WTC11 (cell line): ENCODE results near the gene UMOD. TPM values are rescaled to one million over a fixed set of nuclear protein-coding genes. Genes with fewer than 3 reads are reported as not detected.

Source experiments
- ATAC-seq: fragments of 200-7000 bp; cut with Tn5 transposase; 2 replicates; pipeline ENCODE4 v1.10.0; 2021; ENCODE audit warnings: mild to moderate bottlenecking, moderate library complexity
- CTCF ChIA-PET: fragments of 300-600 bp; sonication (Branson Sonifier 250); formaldehyde crosslinking; loops from one replicate; lab custom pipeline; 2021; ENCODE audit warnings: antibody characterized with exemption; lab: Charles Lee
- POLR2A ChIA-PET: fragments of 350-600 bp; sonication (Branson Sonifier 250); formaldehyde crosslinking; loops from one replicate; lab custom pipeline; 2021; ENCODE audit warnings: antibody characterized with exemption; lab: Charles Lee
- DNase-seq: peaks from one replicate; pipeline ENCODE4 v3.0.0; 2021; ENCODE audit warnings: low spot score
- H3K27ac Mint-ChIP-seq: 2 replicates; pipeline ENCODE4 v1.8.0; 2021; ENCODE audit warnings: mixed read lengths
- H3K27me3 Mint-ChIP-seq: 2 replicates; pipeline ENCODE4 v1.8.0; 2021; ENCODE audit warnings: low read depth, mild to moderate bottlenecking, moderate library complexity, mixed read lengths
- H3K36me3 Mint-ChIP-seq: 2 replicates; pipeline ENCODE4 v1.8.0; 2021; ENCODE audit warnings: mixed read lengths
- H3K4me1 Mint-ChIP-seq: 2 replicates; pipeline ENCODE4 v1.8.0; 2022; ENCODE audit warnings: mixed read lengths
- H3K4me3 Mint-ChIP-seq: 2 replicates; pipeline ENCODE4 v1.8.0; 2021; ENCODE audit warnings: mild to moderate bottlenecking, moderate library complexity, mixed read lengths
- H3K9me3 Mint-ChIP-seq: 2 replicates; pipeline ENCODE4 v1.8.0; 2021; ENCODE audit warnings: mixed read lengths
- ATF1 ChIP-seq: sonication (generic); formaldehyde crosslinking; IDR thresholded peaks from 2 replicates; pipeline ENCODE4 v1.8.1; 2023; ENCODE audit warnings: mild to moderate bottlenecking, moderate library complexity, missing genetic modification reagents
- CBFB ChIP-seq: sonication (generic); formaldehyde crosslinking; IDR thresholded peaks from 2 replicates; pipeline ENCODE4 v1.8.1; 2022; ENCODE audit warnings: mild to moderate bottlenecking, low read depth, missing genetic modification reagents
- EMX1 ChIP-seq: fragments of 250-450 bp; sonication (Bioruptor Pico); IDR thresholded peaks from 2 replicates; pipeline ENCODE4 v1.8.0; 2021; ENCODE audit warnings: mild to moderate bottlenecking
- ETV6 ChIP-seq: sonication (generic); formaldehyde crosslinking; IDR thresholded peaks from 2 replicates; pipeline ENCODE4 v1.8.1; 2022; ENCODE audit warnings: mild to moderate bottlenecking, missing genetic modification reagents
- FOXJ3 ChIP-seq: sonication (generic); formaldehyde crosslinking; IDR thresholded peaks from 2 replicates; pipeline ENCODE4 v1.9.0; 2021; ENCODE audit warnings: missing genetic modification reagents, mild to moderate bottlenecking, borderline replicate concordance
- GABPB1 ChIP-seq: sonication (generic); formaldehyde crosslinking; IDR thresholded peaks from 2 replicates; pipeline ENCODE4 v1.8.1; 2023; ENCODE audit warnings: mild to moderate bottlenecking, missing genetic modification reagents
- HMGA2 ChIP-seq: fragments of 250-450 bp; sonication (Bioruptor Pico); IDR thresholded peaks from 2 replicates; pipeline ENCODE4 v1.4.0; 2021; ENCODE audit warnings: mild to moderate bottlenecking, moderate library complexity
- JAZF1 ChIP-seq: fragments of 250-450 bp; sonication (Bioruptor Pico); IDR thresholded peaks from 2 replicates; pipeline ENCODE4 v1.9.0; 2021; ENCODE audit warnings: moderate library complexity, mild to moderate bottlenecking, inconsistent platforms
- JUN ChIP-seq: sonication (generic); formaldehyde crosslinking; IDR thresholded peaks from 2 replicates; pipeline ENCODE4 v1.8.0; 2023; ENCODE audit warnings: mild to moderate bottlenecking, missing genetic modification reagents
- MXD4 ChIP-seq: fragments of 250-450 bp; sonication (Bioruptor Pico); IDR thresholded peaks from 2 replicates; pipeline ENCODE4 v1.8.0; 2021; ENCODE audit warnings: mild to moderate bottlenecking, moderate library complexity, borderline replicate concordance
- MYBL2 ChIP-seq: sonication (generic); formaldehyde crosslinking; IDR thresholded peaks from 2 replicates; pipeline ENCODE4 v1.8.1; 2023; ENCODE audit warnings: mild to moderate bottlenecking, moderate library complexity, missing genetic modification reagents
- NFATC4 ChIP-seq: fragments of 250-450 bp; sonication (Bioruptor Pico); IDR thresholded peaks from 2 replicates; pipeline ENCODE4 v1.9.0; 2021; ENCODE audit warnings: mild to moderate bottlenecking
- NFE2L1 ChIP-seq: sonication (generic); formaldehyde crosslinking; IDR thresholded peaks from 2 replicates; pipeline ENCODE4 v1.8.1; 2023; ENCODE audit warnings: missing genetic modification reagents
- PRRX2 ChIP-seq: fragments of 250-450 bp; sonication (Bioruptor Pico); IDR thresholded peaks from 2 replicates; pipeline ENCODE4 v1.8.0; 2021; ENCODE audit warnings: mild to moderate bottlenecking
- RELA ChIP-seq: sonication (generic); formaldehyde crosslinking; IDR thresholded peaks from 2 replicates; pipeline ENCODE4 v1.8.1; 2022; ENCODE audit warnings: missing genetic modification reagents, mild to moderate bottlenecking, borderline replicate concordance
- SMAD4 ChIP-seq: sonication (generic); formaldehyde crosslinking; IDR thresholded peaks from 2 replicates; pipeline ENCODE4 v1.8.0; 2022; ENCODE audit warnings: mild to moderate bottlenecking, missing genetic modification reagents
- SOX15 ChIP-seq: fragments of 250-450 bp; sonication (Bioruptor Pico); IDR thresholded peaks from 2 replicates; pipeline ENCODE4 v1.9.0; 2021; ENCODE audit warnings: mild to moderate bottlenecking
- TCF7 ChIP-seq: sonication (generic); formaldehyde crosslinking; IDR thresholded peaks from 2 replicates; pipeline ENCODE4 v1.8.0; 2022; ENCODE audit warnings: mild to moderate bottlenecking, low read depth, missing genetic modification reagents, moderate library complexity
- TEAD1 ChIP-seq: sonication (generic); formaldehyde crosslinking; IDR thresholded peaks from 2 replicates; pipeline ENCODE4 v1.8.0; 2022; ENCODE audit warnings: mild to moderate bottlenecking, missing genetic modification reagents
- TEAD4 ChIP-seq: sonication (generic); formaldehyde crosslinking; IDR thresholded peaks from 2 replicates; pipeline ENCODE4 v1.8.0; 2022; ENCODE audit warnings: mild to moderate bottlenecking, missing genetic modification reagents
- ZNF121 ChIP-seq: sonication (generic); formaldehyde crosslinking; IDR thresholded peaks from 2 replicates; pipeline ENCODE4 v1.8.0; 2023; ENCODE audit warnings: missing genetic modification reagents
- ZNF232 ChIP-seq: sonication (generic); formaldehyde crosslinking; IDR thresholded peaks from 2 replicates; pipeline ENCODE4 v1.8.0; 2022; ENCODE audit warnings: mild to moderate bottlenecking, missing genetic modification reagents
- total RNA-seq: library from RNA; stranded (reverse); gene quantifications from 3 replicates; pipeline ENCODE4 v1.2.3, GENCODE V29; 2021
- TF ChIP-seq, protein P1 (sequence below): sonication (generic); formaldehyde crosslinking; IDR thresholded peaks from 2 replicates; pipeline ENCODE4 v1.8.1; 2022; ENCODE audit warnings: mild to moderate bottlenecking, moderate library complexity, missing genetic modification reagents
- TF ChIP-seq, protein P2 (sequence below): fragments of 250-450 bp; sonication (Bioruptor Pico); IDR thresholded peaks from 2 replicates; pipeline ENCODE4 v1.9.0; 2021; ENCODE audit warnings: mild to moderate bottlenecking
- TF ChIP-seq, protein P3 (sequence below): sonication (generic); formaldehyde crosslinking; IDR thresholded peaks from 2 replicates; pipeline ENCODE4 v1.8.0; 2022; ENCODE audit warnings: missing genetic modification reagents

Gene UMOD
- total RNA-seq, 1 experiment from 2014 or later: not detected

DNA sequence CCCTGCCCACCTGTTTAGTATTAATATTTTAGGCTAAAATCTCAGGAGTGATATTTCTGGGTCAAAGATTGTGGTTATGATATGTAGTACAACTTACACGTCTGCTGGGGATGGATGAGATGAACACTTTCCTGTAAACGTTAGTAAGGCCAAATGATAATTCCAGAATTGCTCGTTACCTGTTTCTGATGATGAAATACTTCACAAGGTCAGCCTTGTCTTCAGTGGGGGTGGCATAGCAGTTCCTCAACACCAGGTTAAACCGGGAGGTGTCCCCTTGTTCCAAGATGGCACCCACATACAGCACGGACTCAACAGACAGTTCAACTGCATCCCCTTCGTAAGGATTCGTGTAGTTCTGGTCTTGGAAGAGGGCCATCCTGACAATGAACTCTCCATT lies 34.5 kb downstream of the UMOD start (continued):
- TF ChIP-seq, protein P1, sequence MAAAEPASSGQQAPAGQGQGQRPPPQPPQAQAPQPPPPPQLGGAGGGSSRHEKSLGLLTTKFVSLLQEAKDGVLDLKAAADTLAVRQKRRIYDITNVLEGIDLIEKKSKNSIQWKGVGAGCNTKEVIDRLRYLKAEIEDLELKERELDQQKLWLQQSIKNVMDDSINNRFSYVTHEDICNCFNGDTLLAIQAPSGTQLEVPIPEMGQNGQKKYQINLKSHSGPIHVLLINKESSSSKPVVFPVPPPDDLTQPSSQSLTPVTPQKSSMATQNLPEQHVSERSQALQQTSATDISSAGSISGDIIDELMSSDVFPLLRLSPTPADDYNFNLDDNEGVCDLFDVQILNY (CRISPR knock-in tag): no peak
- TF ChIP-seq PRRX2 (no peak), ZNF121 (CRISPR knock-in tag) (no peak), CBFB (CRISPR knock-in tag) (no peak)

DNA sequence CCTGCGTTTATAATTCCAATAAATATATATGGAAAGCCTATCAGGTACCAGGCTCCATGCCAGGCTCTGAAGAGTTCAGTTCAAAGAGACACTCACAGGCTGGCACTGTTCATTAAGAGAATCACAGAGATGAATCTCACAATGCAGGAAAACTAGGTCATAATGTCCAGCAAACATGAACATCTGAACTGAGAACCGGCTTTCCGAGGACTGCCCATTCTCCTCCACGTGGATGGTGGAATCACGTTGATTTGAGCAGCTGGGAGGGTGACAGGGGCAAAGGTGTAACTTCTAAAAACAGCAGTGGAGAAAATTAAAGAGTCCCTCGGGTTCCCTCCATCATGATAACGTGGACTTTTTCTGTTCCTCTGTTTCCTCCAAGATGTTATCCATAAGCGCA lies 35.4 kb downstream of the UMOD start:
- ATAC-seq: no peak
- ChIA-PET CTCF (interaction anchor here (1.4 kb wide), 1 partner anchor 410 kb away, joined by 5 read pairs; no protein-coding TSS in a partner anchor), POLR2A (no interaction called here)
- H3K4me3 Mint-ChIP-seq: no peak overlapping the region
- H3K4me1 Mint-ChIP-seq: peaks cover 10% of the 10 kb centered on the region
- no peaks in the 10 kb centered on the region for H3K27me3 Mint-ChIP-seq
- no peak overlapping the region for H3K27ac Mint-ChIP-seq
- TF ChIP-seq SMAD4 (CRISPR knock-in tag) (no peak), FOXJ3 (CRISPR knock-in tag) (no peak), HMGA2 (CRISPR knock-in tag) (no peak), NFE2L1 (no peak), ETV6 (CRISPR knock-in tag) (no peak), NFATC4 (CRISPR knock-in tag) (no peak), MXD4 (CRISPR knock-in tag) (no peak), EMX1 (CRISPR knock-in tag) (no peak), TEAD1 (CRISPR knock-in tag) (no peak), RELA (CRISPR knock-in tag) (no peak)
- TF ChIP-seq, all 79 proteins: peak for 0
- Mint-ChIP-seq H3K9me3 (peaks cover 10% of the 10 kb centered on the region), H3K36me3 (no peaks in the 10 kb centered on the region)
- DNase-seq: no peak

DNA sequence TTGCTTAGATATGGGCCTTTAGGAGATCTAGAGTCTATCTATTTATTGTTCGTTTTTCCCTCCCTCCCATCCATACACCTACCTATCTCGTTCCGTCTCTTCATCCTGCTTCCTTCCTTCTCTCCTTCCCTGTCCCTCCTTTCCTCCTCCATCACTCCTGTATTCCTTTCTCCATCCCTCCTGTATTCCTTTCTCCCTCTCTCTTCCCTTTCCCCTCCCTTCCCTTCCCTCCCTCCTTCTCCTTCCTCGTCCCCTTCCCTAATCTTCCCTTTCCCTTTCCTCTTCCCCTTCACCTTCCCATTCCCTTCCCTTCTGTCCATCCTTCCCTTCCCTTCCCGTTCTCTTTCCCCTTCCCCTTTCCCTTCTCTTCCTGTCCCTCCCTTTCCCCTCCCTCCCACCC lies 35.8 kb downstream of the UMOD start:
- peaks cover 10% of the 10 kb centered on the region for H3K4me1 Mint-ChIP-seq
- POLR2A ChIA-PET: no interaction called here
- no peaks in the 10 kb centered on the region for H3K27me3 Mint-ChIP-seq
- TF ChIP-seq NFATC4 (CRISPR knock-in tag) (no peak), TCF7 (CRISPR knock-in tag) (no peak), TEAD4 (no peak), JUN (CRISPR knock-in tag) (no peak), ZNF232 (CRISPR knock-in tag) (no peak), ETV6 (CRISPR knock-in tag) (no peak), MYBL2 (CRISPR knock-in tag) (no peak), ATF1 (CRISPR knock-in tag) (no peak), GABPB1 (CRISPR knock-in tag) (no peak), JAZF1 (no peak), ZNF121 (CRISPR knock-in tag) (no peak), SOX15 (CRISPR knock-in tag) (no peak)
- TF ChIP-seq, protein P2, sequence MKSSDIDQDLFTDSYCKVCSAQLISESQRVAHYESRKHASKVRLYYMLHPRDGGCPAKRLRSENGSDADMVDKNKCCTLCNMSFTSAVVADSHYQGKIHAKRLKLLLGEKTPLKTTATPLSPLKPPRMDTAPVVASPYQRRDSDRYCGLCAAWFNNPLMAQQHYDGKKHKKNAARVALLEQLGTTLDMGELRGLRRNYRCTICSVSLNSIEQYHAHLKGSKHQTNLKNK: no peak
- TF ChIP-seq, protein P3, sequence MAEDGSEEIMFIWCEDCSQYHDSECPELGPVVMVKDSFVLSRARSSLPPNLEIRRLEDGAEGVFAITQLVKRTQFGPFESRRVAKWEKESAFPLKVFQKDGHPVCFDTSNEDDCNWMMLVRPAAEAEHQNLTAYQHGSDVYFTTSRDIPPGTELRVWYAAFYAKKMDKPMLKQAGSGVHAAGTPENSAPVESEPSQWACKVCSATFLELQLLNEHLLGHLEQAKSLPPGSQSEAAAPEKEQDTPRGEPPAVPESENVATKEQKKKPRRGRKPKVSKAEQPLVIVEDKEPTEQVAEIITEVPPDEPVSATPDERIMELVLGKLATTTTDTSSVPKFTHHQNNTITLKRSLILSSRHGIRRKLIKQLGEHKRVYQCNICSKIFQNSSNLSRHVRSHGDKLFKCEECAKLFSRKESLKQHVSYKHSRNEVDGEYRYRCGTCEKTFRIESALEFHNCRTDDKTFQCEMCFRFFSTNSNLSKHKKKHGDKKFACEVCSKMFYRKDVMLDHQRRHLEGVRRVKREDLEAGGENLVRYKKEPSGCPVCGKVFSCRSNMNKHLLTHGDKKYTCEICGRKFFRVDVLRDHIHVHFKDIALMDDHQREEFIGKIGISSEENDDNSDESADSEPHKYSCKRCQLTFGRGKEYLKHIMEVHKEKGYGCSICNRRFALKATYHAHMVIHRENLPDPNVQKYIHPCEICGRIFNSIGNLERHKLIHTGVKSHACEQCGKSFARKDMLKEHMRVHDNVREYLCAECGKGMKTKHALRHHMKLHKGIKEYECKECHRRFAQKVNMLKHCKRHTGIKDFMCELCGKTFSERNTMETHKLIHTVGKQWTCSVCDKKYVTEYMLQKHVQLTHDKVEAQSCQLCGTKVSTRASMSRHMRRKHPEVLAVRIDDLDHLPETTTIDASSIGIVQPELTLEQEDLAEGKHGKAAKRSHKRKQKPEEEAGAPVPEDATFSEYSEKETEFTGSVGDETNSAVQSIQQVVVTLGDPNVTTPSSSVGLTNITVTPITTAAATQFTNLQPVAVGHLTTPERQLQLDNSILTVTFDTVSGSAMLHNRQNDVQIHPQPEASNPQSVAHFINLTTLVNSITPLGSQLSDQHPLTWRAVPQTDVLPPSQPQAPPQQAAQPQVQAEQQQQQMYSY (CRISPR knock-in tag): no peak
- H3K4me3 Mint-ChIP-seq: no peak overlapping the region
- H3K36me3 Mint-ChIP-seq: no peaks in the 10 kb centered on the region
- ATAC-seq (no peak), DNase-seq (no peak)
- peaks cover 13% of the 10 kb centered on the region for H3K9me3 Mint-ChIP-seq
- no peak overlapping the region for H3K27ac Mint-ChIP-seq
- CTCF ChIA-PET: interaction anchor here (1.4 kb wide), 1 partner anchor 409 kb away, joined by 5 read pairs; no protein-coding TSS in a partner anchor
